CD4-positive, CD25-positive, alpha-beta regulatory T cell (primary cell): ENCODE data around the gene HEPACAM. TPM values are rescaled to one million over a fixed set of nuclear protein-coding genes. Genes with fewer than 3 reads are reported as not detected.
A peak's percentile ranks its signal among the peaks of the same experiment; 100 is the strongest.

ENCODE experiments used
- ATAC-seq, 2 donors: fragments of 150-1000 bp; cut with Tn5 transposase; one replicate each; pipeline ENCODE4 v1.10.0; 2021; ENCODE audit warnings: low read depth in 2 of 2, moderate number of reproducible peaks in 2 of 2, moderate library complexity in 1 of 2
- DNase-seq, 3 donors: peaks; one replicate each; pipeline versions ENCODE4 v3.0.0 to v3.0.0-alpha.2; 2012 to 2022; ENCODE audit warnings: mixed read lengths in 1 of 3
- H3K27ac ChIP-seq: one replicate; pipeline ENCODE4 v1.7.0; 2013; ENCODE audit warnings: mild to moderate bottlenecking, low read length; ENCODE audit not compliant: insufficient read depth, poor library complexity, severe bottlenecking
- H3K27me3 ChIP-seq: one replicate; pipeline ENCODE4 v1.7.0; 2013; ENCODE audit warnings: low read length; ENCODE audit not compliant: control insufficient read depth, insufficient read depth
- H3K36me3 ChIP-seq: one replicate; pipeline ENCODE4 v1.7.0; 2013; ENCODE audit warnings: mild to moderate bottlenecking, low read length, moderate library complexity; ENCODE audit not compliant: control insufficient read depth, insufficient read depth
- H3K4me1 ChIP-seq: 2 replicates; pipeline ENCODE4 v1.7.0; 2013; ENCODE audit warnings: mild to moderate bottlenecking, low read length; ENCODE audit not compliant: insufficient read depth, control insufficient read depth, poor library complexity, severe bottlenecking
- H3K4me3 ChIP-seq: one replicate; pipeline ENCODE4 v1.7.0; 2013; ENCODE audit warnings: low read depth, mild to moderate bottlenecking, low read length, moderate library complexity
- H3K9me3 ChIP-seq, 2 experiments: 1 replicate in 1 of 2; 2 replicates in 1 of 2; pipeline ENCODE4 v1.7.0; 2013; ENCODE audit warnings: low read length in 2 of 2, mild to moderate bottlenecking in 1 of 2, moderate library complexity in 1 of 2; ENCODE audit not compliant: control insufficient read depth in 2 of 2
- H3K27ac Mint-ChIP-seq, 3 donors: one replicate each; pipeline ENCODE4 v1.8.0; 2020 to 2022; ENCODE audit warnings: mild to moderate bottlenecking in 3 of 3, mixed read lengths in 3 of 3, moderate library complexity in 2 of 3
- H3K27me3 Mint-ChIP-seq: one replicate; pipeline ENCODE4 v1.8.0; 2022; ENCODE audit warnings: mild to moderate bottlenecking, mixed read lengths
- H3K36me3 Mint-ChIP-seq: one replicate; pipeline ENCODE4 v1.8.0; 2020; ENCODE audit warnings: mixed read lengths
- H3K4me1 Mint-ChIP-seq, 4 donors: one replicate each; pipeline ENCODE4 v1.8.0; 2020 to 2022; ENCODE audit warnings: mixed read lengths in 4 of 4, mild to moderate bottlenecking in 1 of 4
- H3K4me3 Mint-ChIP-seq, 4 donors: one replicate each; pipeline ENCODE4 v1.8.0; 2020 to 2022; ENCODE audit warnings: mild to moderate bottlenecking in 4 of 4, mixed read lengths in 4 of 4, moderate library complexity in 3 of 4
- H3K9me3 Mint-ChIP-seq, 7 donors: one replicate each; pipeline ENCODE4 v1.8.0; 2020 to 2022; ENCODE audit warnings: mixed read lengths in 7 of 7, mild to moderate bottlenecking in 3 of 7, moderate library complexity in 2 of 7
- polyA plus RNA-seq, 4 donors: library from polyadenylated mRNA; unstranded; fragments of 300-500 nt; fragmentation: Illumina TruSeq; gene quantifications; one replicate each; pipeline ENCODE4 v1.2.3, GENCODE V29; 2021
- total RNA-seq: library from RNA; stranded (reverse); gene quantifications from one replicate; pipeline ENCODE4 v1.2.3, GENCODE V29; 2022

HEPACAM gene
- total and polyA plus RNA-seq, 5 donors from 2014 or later, result not detected

- ATAC-seq, result no peak
- Histone ChIP-seq H3K9me3 (no peaks in the 10 kb centered on the region), H3K27ac (no peak overlapping the region), H3K27me3 (peaks cover 8% of the 10 kb centered on the region), H3K4me1 (peaks cover 20% of the 10 kb centered on the region), H3K4me3 (no peak overlapping the region), H3K36me3 (no peaks in the 10 kb centered on the region)
- Mint-ChIP-seq H3K4me1 (peaks cover 0 to 26% (median 2%) of the 10 kb centered on the region in 4 donors), H3K27me3 (peaks cover 32% of the 10 kb centered on the region), H3K9me3 (peaks cover 0 to 2% (median 0%) of the 10 kb centered on the region in 7 donors), H3K36me3 (no peaks in the 10 kb centered on the region), H3K4me3 (peak overlapping the region in 3 of 4 donors; percentile 73 to 86 (median 75)), H3K27ac (no peak overlapping the region)
- DNase-seq, result no peak
These were observed 60.4 kb downstream of the HEPACAM start for GRCh38 chr11:124875401-124875800.

GRCh38 chr11:124874571-124875255, 61.1 kb downstream of the HEPACAM start:
- Mint-ChIP-seq H3K4me3 (peak overlapping the region; percentile 24 to 70 (median 58)), H3K27ac (no peak overlapping the region), H3K4me1 (peaks cover 0 to 29% (median 2%) of the 10 kb centered on the region in 4 donors), H3K27me3 (peaks cover 38% of the 10 kb centered on the region), H3K36me3 (no peaks in the 10 kb centered on the region), H3K9me3 (peaks cover 0 to 2% (median 0%) of the 10 kb centered on the region in 7 donors)
- Histone ChIP-seq H3K4me3 (no peak overlapping the region), H3K36me3 (no peaks in the 10 kb centered on the region), H3K9me3 (no peaks in the 10 kb centered on the region), H3K27me3 (peaks cover 14% of the 10 kb centered on the region), H3K4me1 (peaks cover 20% of the 10 kb centered on the region), H3K27ac (no peak overlapping the region)
- no peak for DNase-seq
- ATAC-seq, result no peak

- H3K27me3 Mint-ChIP-seq, result peaks cover 44% of the 10 kb centered on the region
- no peaks in the 10 kb centered on the region for H3K36me3 Mint-ChIP-seq
- peaks cover 25% of the 10 kb centered on the region for H3K4me1 ChIP-seq
- peaks cover 0 to 32% (median 2%) of the 10 kb centered on the region in 4 donors for H3K4me1 Mint-ChIP-seq
- H3K9me3 Mint-ChIP-seq, result peaks cover 0 to 2% (median 0%) of the 10 kb centered on the region in 7 donors
- H3K4me3 Mint-ChIP-seq, result peak overlapping the region in 3 of 4 donors; percentile 34 to 62 (median 43)
- no peak for ATAC-seq
- peaks cover 17% of the 10 kb centered on the region for H3K27me3 ChIP-seq
- H3K9me3 ChIP-seq, result no peaks in the 10 kb centered on the region
- no peak overlapping the region for H3K27ac Mint-ChIP-seq
- no peak for DNase-seq
- no peak overlapping the region for H3K4me3 ChIP-seq
- H3K36me3 ChIP-seq, result no peaks in the 10 kb centered on the region
- H3K27ac ChIP-seq, result no peak overlapping the region
These were observed 61.9 kb downstream of the HEPACAM start for GRCh38 chr11:124873951-124874350.

- H3K36me3 ChIP-seq, result no peaks in the 10 kb centered on the region
- Mint-ChIP-seq H3K27ac (no peak overlapping the region), H3K36me3 (no peaks in the 10 kb centered on the region), H3K4me1 (peaks cover 0 to 37% (median 2%) of the 10 kb centered on the region in 4 donors), H3K27me3 (peaks cover 54% of the 10 kb centered on the region), H3K4me3 (peak overlapping the region in 1 of 4 donors; percentile 17), H3K9me3 (peaks cover 0 to 2% (median 0%) of the 10 kb centered on the region in 7 donors)
- H3K27me3 ChIP-seq, result peaks cover 22% of the 10 kb centered on the region
- H3K4me3 ChIP-seq, result no peak overlapping the region
- DNase-seq (no peak), ATAC-seq (no peak)
- H3K27ac ChIP-seq, result no peak overlapping the region
- H3K9me3 ChIP-seq, result no peaks in the 10 kb centered on the region
- peaks cover 30% of the 10 kb centered on the region for H3K4me1 ChIP-seq
These were observed 63.1 kb downstream of the HEPACAM start for GRCh38 chr11:124872741-124873140.

- Histone ChIP-seq H3K9me3 (no peaks in the 10 kb centered on the region), H3K4me3 (no peak overlapping the region), H3K27me3 (peaks cover 26% of the 10 kb centered on the region), H3K4me1 (peaks cover 27% of the 10 kb centered on the region), H3K27ac (no peak overlapping the region), H3K36me3 (no peaks in the 10 kb centered on the region)
- H3K4me3 Mint-ChIP-seq, result peak overlapping the region in 1 of 4 donors; percentile 17
- peaks cover 0 to 2% (median 0%) of the 10 kb centered on the region in 7 donors for H3K9me3 Mint-ChIP-seq
- peaks cover 58% of the 10 kb centered on the region for H3K27me3 Mint-ChIP-seq
- DNase-seq, result no peak
- no peaks in the 10 kb centered on the region for H3K36me3 Mint-ChIP-seq
- no peak overlapping the region for H3K27ac Mint-ChIP-seq
- ATAC-seq, result no peak
- peaks cover 0 to 37% (median 5%) of the 10 kb centered on the region in 4 donors for H3K4me1 Mint-ChIP-seq
These were observed 63.6 kb downstream of the HEPACAM start for GRCh38 chr11:124872280-124872679.

- Histone ChIP-seq H3K4me3 (no peak overlapping the region), H3K36me3 (no peaks in the 10 kb centered on the region), H3K9me3 (peaks cover 0 to 7% of the 10 kb centered on the region in 2 experiments), H3K4me1 (peaks cover 22% of the 10 kb centered on the region), H3K27me3 (peaks cover 35% of the 10 kb centered on the region), H3K27ac (no peak overlapping the region)
- ATAC-seq (no peak), DNase-seq (no peak)
- H3K36me3 Mint-ChIP-seq, result no peaks in the 10 kb centered on the region
- peaks cover 75% of the 10 kb centered on the region for H3K27me3 Mint-ChIP-seq
- no peak overlapping the region for H3K4me3 Mint-ChIP-seq
- H3K9me3 Mint-ChIP-seq, result peaks cover 0 to 6% (median 0%) of the 10 kb centered on the region in 7 donors
- no peak overlapping the region for H3K27ac Mint-ChIP-seq
- peaks cover 0 to 41% (median 10%) of the 10 kb centered on the region in 4 donors for H3K4me1 Mint-ChIP-seq
These were observed 65.4 kb downstream of the HEPACAM start for GRCh38 chr11:124870430-124870829.

GRCh38 chr11:124869856-124870387, 65.9 kb downstream of the HEPACAM start:
- Mint-ChIP-seq H3K27me3 (peaks cover 74% of the 10 kb centered on the region), H3K36me3 (no peaks in the 10 kb centered on the region), H3K9me3 (peaks cover 0 to 5% (median 0%) of the 10 kb centered on the region in 7 donors), H3K4me1 (peaks cover 0 to 41% (median 9%) of the 10 kb centered on the region in 4 donors), H3K27ac (no peak overlapping the region), H3K4me3 (peak overlapping the region in 1 of 4 donors; percentile 0)
- Histone ChIP-seq H3K27ac (no peak overlapping the region), H3K27me3 (peaks cover 32% of the 10 kb centered on the region), H3K9me3 (peaks cover 0 to 7% of the 10 kb centered on the region in 2 experiments), H3K4me3 (no peak overlapping the region), H3K36me3 (no peaks in the 10 kb centered on the region), H3K4me1 (peaks cover 26% of the 10 kb centered on the region)
- ATAC-seq (no peak), DNase-seq (no peak)
